Stimulated activated CD4-positive, alpha-beta T cell treated with anti-CD3 and anti-CD28 coated beads, Interleukin-1b, Interleukin-23, amount 100 ng/mL, for 1 hour (primary cell): Measurements from ENCODE around the gene HIVEP3.
A peak's percentile ranks its signal among the peaks of the same experiment; 100 is the strongest.

Source experiments
- DNase-seq, 2 donors: peaks; one replicate each; pipeline ENCODE4 v3.0.0-alpha.2; 2020; ENCODE audit warnings: low read depth in 2 of 2

Gene HIVEP3

DNA sequence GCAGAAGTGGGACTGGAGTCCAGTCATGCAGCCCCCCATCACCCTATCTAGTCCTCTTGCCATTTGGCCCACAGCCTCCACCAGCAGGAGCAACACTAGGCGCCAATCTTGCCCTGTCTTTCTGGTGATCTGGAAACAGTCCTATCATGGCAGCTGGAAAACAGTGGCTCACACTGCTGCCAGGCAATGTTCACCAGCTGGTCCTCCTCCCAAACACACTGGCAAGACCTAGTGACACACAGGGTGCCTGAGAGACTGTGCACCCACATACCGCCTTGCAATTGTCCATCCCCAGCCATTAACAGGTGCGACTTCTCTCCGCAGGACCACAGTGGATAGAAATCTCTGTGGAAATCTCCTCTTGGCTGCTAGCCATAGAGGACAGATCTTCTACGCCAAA is 105.5 kb downstream of the HIVEP3 start:
- no peak for DNase-seq

DNA sequence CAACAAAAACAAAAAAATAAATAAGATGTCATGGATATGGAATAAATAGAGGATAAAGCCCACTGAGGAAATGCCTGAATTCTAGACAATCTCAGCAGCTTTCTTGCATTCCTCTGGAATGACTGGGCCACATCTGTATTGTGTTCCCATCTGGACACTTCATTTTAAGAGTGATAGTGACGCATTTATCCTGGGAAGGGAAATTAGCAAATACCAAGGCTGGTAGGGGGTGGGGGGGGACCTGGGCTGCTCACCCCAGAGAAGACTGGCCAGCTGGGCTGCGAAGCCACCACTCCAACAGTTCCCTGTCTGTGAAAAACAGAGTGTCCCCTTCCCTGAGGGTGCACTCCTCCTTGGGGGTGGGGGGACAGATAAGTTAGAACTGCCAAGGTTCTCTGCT is 106.3 kb downstream of the HIVEP3 start:
- DNase-seq: no peak

DNA sequence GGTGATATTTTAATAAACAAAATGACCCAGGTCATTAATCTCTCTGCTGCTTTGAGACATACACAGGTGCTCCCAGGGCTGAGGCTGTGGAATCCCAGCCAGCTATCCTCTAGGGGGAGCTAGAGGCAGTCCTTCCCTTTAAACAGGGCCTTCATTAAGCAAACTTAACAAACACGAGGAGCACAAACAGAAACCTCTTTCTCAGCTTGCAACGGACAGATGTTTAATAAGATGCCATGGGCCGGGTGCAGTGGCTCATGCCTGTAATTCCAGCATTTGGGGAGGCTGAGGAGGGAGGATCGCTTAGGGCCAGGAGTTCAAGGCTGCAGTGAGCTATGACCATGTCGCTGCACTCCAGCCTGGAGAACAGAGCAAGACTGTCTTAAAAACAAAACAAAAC is 106.7 kb downstream of the HIVEP3 start:
- DNase-seq: no peak

DNA sequence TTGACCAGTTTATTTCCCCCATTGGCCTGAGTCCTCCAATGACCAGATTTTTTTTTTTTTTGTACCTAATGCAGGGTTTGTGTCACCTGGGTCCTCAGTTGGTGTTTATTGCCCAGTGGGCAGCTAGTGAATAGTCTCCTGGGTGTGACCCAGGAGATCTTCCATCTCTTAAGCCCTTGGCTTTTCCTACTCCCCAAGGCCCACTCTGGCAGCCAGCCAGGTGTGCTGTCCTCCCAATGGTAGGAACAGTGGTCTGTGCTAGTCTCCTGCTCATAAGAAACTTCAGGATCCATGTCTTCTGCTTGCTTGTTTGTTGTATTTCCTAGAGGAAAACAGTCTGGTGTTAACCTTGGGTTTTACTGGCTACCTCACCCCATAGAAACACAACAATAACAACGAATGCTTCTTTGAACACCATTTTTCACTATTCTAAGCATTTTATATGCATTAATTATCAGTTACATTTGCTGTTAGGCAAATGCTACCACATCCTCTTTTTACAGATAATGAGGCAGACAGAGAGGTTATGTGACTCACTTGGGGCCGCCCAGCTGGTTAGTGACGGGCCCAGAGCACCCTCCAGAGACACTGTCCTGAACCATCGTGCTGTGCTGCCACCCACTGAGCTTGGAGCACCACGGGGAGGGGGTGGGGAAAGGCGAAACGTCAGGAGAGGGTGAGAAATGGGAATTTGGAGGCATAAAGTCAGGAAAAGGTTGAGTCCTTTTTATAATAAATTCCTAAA is 107.5 kb downstream of the HIVEP3 start:
- DNase-seq: no peak

DNA sequence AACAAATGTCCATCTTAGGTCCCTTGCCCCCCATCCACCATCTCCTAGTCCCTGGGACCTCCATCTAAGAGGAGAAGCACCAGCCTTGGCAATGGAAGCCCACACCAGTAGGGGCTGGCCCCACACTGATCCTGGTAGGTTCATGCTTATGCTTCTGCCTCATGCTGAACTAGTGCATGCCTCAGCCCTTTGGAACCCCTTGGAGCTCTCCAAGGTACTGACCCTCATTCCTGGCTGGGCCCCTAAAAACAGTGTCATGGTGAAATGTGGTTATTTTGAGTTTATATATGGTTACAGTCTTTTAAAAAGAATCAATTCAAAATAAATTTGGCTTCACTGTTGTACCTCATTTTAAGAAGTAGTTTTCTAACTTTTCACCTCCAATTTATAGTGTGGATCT is 108.3 kb downstream of the HIVEP3 start:
- DNase-seq: no peak

DNA sequence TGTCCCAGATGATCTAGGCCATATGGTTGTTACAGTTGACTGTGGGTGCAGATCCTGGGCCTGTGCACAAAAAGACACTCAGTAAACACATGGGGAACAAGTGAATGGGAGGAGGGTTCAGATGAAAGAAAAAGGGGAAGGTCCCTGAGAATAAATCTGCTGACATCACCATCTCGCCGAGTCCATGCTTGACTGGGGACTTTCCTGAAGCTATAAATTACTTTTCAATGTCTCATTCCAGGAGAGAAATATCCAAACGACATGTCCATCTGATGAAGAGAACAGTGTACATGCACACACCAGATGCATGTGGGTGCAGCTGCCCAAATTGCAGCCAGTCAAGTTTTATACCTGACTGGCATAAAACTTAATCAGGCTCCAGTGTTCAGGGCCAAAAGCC is 109.0 kb downstream of the HIVEP3 start:
- no peak for DNase-seq

DNA sequence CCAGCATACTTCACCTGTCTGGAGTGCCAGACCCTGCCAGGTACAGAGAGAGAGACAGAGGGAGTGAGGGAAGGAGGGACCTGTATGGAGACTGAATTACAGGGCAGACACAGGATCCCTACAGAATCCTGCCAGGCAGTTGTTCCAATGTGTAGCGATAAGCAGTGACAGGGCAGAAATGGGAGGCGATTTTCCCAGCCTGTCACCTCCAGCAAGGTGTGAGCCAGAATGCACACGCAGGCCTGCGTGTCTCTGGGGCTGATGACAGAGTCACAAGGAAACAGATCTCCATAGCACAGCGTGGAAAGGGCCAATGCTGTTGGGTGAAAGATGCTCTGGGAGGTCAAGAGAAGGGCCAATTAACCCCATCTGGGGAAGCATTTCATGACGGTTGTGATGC is 111.3 kb downstream of the HIVEP3 start:
- DNase-seq: no peak

DNA sequence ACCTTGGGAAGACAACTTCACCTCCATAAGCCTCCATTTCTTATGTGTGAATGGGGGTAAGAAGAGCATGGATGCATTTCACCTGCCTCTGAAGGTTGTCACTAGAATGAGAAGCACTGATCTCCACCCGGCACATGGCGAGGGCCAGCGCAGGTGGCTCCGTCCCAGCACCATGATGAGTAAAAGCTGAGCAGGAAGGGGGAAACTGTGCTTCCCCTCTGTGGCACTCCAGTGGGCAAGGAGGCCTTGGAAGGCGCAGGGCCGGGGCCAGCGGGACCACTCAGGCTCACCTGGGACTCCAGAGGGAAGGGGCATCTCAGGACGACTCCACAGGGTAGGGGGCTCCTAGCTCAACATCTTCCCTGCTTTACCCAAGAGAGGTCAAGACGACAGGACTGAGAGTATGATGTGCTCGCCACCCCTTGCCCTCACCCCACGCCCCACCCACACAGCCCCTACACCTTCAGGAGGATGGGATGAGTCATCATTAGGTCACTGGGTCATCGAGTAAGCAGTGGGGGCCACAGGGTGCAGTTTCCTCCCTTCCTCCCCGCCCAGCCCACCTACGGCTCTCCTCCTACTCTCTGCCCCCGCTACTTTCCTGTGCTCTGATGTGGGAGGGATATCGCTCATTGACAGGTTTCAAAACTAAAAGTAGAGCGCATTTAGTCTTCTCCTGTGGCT is 112.1 kb downstream of the HIVEP3 start:
- peak in 1 of 2 donors; percentile 53 for DNase-seq

DNA sequence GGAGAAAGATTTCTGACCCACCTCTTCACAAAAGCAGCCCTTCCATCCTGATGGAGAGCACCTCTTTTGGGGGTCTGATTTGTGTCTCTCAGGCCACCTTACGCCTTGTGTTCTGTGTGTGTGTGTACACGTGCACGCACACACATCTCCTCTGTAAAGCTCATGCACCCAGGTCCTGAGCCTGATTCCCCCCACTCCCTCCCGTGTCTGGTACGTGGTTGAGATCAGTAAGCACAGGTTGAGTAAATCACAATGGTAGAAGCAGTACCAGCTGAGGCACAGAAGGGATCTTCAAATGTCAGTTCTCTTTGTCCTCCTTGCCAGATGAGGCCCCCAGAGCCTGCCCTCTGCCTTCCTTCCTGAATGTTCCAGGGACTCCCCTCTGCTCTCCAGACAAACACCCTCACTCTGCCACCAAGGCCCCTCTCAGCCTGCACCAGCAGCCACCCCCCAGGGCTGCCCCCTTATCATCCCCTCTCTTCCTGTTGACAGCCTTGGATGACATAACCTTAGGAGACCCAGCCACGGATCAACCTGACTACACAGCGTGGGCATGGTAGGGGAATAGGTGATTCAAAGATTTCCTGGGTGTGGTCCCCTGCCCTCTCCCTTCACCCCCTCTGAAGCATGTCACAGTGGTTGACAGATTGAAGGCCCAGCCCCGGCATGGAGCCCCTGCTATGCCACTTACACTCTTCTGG is 112.8 kb downstream of the HIVEP3 start:
- DNase-seq: no peak

DNA sequence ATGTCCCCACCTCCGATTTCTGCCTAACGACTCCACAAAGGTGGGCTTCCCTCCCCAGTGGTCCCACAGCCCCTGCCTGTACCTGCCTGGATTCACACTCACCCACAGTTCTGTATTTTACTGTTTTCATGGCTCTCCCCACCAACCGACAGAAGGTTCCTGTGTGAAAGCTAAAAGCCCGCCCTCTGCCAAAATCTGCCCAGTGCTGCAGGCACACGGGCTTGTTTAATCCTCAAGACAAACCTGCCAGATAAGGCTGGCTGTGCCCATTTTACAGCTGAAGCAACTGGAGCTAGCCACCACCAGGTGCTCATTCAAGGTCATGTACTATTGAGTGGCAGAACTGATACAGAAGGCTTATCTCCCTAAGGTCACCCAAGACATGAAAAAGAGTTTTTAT is 114.5 kb downstream of the HIVEP3 start:
- DNase-seq: no peak

DNA sequence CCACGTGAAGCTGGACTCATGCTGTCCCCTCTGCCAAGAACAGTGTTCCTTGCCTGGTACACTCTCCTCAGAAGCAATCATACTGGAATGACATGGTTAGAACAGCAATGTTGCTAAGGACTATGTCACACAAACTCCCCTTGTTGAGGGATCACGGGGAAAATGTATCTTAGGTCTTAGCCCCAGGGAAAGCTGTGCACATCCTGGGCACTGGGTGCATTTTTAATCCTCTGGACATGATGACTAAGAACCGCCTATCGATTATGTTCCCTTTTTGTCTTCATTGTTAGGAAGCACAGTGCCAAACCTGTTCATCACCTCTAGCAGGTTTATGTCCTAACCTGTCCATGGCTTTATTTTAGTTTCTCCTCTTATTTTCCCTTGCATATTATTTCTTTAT is 115.1 kb downstream of the HIVEP3 start:
- DNase-seq: no peak

DNA sequence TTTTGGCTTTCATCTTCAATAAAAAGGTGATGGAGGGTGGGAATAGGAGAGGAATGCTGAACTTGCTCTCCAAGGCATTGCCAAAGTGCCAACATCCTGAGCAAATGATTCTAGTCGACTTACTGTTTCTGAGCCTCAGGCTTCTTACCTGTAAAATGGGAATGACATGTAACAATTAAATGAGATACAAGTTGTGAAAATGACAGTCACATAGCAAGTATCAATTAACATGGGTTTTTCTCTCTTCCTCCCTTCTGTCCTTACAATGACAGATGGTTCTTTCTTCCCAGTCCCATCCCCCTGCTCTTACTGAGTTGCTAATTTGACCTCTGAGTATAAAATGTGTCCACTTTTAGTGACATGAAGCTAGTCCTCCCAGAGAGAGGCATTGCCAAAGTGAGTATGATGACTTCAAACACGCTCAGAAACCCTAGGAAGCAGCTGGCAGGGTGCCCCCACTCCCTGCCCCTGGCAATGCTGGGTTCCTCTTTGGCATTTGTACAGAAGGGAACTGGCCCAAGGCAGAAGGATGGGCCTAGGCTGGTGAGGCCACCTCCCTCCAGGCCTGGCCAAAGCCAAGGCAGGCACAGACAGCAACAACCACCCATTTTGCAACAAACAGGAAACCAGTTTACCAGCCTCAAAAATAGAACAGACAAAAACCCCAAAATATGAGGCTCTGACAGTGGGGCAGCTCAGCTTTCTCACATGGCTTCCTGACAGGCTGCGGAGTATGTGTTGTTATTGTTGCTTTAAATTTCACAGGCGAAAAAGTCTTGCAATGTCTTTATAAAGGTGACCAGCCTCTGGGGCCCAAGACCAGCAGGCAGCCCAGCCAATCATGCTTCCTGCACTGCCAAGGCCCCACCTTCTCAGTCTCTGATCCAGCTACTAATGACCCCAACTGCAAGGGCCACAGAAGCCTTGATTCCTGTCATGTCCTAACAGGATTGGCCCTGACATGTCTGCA is 115.9 kb downstream of the HIVEP3 start:
- DNase-seq: no peak

DNA sequence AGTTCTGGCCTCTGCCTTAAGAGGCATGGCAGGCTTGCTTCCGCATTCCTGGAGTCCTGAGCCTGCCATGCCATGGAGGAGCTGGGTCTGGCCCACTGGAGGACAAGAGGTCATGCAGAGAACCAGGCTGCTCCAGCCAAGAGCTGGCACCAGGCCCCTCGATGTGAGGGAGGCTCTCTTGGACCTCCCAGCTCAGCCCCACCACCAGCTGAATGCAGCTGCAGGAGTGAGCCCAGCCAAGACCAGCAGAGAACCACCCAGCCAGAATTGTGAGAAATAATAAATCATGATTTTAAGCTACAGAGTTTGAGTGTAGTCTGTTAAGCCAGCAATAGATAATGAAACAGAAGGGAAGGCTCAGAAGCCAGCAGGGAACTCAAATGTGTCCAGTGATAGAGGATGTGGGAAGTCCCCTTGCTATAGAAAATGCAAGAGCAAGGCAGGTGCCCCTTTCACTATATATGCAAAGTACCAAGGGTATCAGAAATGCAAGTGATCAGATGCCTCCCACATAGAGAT is 118.4 kb downstream of the HIVEP3 start:
- no peak for DNase-seq

DNA sequence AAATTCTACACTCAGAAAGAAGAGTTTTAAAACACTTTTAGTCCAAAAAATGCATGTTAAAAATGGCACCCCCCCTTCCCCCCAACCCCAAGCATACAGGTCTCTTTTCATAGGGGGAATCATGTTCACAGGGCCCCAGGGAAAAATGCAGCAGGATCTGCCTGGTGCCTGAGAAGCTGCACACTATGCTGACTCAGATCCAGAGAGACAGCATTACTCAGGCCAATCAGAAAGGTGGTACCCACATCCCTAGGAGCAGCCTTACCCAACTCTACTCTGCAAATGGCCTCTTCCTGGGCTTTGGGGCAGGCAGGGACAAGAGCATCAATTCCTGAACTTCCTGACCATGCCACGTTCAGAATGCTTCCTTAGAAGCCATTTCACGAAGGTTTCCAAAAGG is 119.0 kb downstream of the HIVEP3 start:
- no peak for DNase-seq

DNA sequence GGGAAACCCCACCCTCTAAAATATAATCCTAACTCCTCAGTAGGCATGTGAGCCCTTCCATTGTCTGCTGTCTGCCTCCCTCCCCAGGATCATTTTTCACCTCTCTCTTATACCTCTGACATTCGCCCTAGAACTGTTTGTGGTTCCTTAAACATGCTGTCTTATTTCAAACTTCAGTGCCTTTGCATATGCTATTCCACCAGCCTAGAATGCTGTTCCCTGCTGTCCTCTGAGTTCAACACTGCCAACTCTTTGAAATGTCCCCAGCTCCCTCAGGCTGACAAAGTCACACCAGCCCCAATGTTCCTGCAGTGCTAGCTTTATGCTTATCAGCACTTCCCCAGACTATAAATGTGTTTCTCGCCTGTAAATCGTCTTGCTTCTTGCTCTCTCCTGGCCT is 119.5 kb downstream of the HIVEP3 start:
- DNase-seq: no peak

DNA sequence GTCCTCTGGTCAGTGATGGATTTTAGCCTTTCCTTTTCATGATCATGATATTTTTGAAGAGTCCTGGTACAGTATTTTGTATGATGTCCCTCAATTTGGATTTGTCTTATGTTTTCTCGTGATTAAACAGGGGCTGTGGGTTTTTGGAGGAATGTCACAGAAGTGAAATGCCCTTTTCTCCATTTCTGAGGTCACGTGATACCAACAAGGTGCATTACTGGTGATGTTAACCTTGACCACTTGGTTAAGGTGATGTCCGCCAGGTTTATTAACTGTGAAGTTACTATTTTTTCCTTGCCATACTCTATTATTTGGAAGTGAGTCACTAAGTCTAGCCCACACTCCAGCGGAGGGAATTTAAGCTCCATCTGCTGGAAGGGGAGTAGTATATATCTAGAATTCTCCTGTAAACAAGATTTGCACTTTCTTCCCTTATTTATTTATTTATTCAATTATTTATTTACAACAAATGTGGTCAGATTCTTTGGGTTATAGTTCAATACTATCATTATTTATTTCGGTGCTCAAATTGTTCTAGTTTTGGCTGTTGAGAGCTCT is 123.4 kb downstream of the HIVEP3 start:
- no peak for DNase-seq

DNA sequence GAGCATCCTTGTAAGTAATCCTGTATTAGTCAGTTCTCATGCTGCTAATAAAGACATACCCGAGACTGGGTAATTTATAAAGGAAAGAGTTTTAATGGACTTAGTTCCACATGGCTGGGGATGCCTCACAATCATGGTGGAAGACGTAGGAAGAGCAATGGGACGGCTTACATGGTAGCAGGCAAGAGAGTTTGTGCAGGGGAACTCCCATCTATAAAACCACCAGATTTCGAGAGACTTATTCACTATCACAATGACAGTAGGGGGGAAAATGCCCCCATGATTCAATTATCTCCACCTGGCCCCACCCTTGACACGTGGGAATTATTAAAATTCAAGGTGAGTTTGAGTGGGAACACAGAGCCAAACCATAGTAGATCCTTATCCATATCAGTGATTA is 124.7 kb downstream of the HIVEP3 start:
- DNase-seq: no peak

DNA sequence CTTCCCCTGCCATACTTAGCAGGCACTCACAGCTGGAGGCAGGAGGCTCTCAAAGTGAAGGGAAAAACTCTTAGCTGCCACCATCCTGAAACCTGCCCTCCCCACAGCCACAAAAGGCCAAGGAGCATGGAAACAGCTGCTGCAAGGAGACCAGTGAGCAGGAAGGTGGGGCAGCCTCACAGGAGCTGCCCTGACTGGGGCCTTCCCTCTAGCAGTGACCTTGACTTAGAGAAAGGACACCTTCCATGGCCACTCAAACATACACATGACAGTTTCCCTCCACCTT is 126.3 kb downstream of the HIVEP3 start:
- no peak for DNase-seq

DNA sequence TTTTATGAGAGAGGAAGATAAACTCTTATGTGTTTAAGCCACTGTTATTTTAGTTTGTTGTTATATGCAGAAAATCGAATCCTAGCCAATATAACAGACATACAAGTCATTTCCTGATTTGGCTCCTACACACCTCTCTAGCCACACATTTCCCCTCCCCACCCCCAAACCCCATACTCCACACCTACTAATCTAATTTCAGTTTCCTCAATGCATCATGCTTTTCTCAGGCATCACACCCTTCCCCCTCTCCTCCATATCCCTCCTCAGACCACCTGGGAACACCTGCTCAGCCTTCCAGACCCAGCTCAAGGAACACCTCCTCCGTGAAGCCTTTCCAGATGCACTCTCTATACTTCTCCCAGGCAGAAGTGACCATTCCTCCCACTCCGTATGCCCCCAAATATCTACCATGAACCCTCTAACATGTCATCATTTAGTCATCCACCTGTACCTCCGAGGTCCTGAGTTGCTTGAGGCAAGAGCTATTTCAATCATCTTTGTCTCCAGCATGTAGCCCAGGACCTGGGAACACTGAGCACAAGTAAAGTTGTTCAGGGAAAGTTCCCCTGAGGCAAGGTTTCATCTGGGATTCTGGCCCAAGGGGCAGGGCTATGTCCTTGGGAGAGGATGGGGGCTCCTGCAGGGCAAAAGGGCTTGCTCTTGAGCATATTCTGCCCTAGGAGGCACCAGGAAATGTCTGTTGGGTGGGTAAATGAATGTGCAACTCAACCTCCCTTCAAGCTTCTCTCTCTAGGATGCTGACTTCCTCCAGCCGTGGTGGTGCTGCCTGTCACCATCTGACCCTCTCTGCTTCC is 126.8 kb downstream of the HIVEP3 start:
- DNase-seq: no peak

DNA sequence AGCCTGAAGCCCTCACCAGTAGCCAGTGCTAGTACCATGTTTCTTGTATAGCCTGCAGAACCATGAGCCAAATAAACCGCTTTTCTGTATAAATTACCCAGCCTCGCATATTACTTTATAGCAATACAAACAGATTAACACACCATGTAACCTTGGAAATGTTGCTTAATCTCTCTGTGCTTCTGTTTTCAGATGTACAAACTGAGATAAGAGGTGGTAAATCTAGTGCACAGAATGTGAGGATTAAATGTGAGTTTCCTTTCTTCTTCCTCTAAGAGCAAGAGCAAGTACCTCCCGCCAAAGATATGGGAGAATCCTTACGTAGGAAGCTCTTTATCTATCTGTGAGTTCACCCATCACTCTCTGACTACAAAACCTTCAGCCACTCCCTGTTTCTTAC is 128.4 kb downstream of the HIVEP3 start:
- no peak for DNase-seq
